Measurements from ENCODE around the gene UBR2.
A peak's percentile ranks its signal among the peaks of the same experiment; 100 is the strongest.
"Not testable (repeated sequence)": the region's sequence is repeated elsewhere in the genome, so short reads cannot be mapped to it uniquely, and the experiment has no call there.

UBR2 gene

DNA sequence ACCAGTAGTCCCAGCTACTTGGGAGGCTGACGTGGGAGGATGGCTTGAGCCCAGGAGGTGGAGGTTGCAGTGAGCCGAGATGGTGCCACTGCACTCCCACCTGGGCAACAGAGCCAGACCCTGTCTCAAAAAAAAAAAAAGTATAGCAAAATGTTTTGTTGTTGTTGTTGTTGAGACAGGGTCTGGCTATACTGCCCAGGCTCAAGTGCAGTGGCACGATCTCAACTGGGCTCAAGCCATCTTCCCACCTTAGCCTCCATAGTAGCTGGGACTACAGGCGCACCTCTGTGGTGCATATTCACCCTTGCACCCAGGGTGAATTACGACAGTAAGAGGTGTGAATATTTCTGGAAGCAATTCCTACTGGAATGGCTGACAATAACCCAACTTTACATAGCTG lies 11.4 kb upstream of the UBR2 start:
- H3K4me3 ChIP-seq (replicated peaks in 1 of 2; ENCODE audit: low read depth in 2 of 2, low read length in 2 of 2): no peak overlapping the region
- DNase-seq (ENCODE audit: low read depth in 2 of 2): no peak
- TF ChIP-seq, protein P1, sequence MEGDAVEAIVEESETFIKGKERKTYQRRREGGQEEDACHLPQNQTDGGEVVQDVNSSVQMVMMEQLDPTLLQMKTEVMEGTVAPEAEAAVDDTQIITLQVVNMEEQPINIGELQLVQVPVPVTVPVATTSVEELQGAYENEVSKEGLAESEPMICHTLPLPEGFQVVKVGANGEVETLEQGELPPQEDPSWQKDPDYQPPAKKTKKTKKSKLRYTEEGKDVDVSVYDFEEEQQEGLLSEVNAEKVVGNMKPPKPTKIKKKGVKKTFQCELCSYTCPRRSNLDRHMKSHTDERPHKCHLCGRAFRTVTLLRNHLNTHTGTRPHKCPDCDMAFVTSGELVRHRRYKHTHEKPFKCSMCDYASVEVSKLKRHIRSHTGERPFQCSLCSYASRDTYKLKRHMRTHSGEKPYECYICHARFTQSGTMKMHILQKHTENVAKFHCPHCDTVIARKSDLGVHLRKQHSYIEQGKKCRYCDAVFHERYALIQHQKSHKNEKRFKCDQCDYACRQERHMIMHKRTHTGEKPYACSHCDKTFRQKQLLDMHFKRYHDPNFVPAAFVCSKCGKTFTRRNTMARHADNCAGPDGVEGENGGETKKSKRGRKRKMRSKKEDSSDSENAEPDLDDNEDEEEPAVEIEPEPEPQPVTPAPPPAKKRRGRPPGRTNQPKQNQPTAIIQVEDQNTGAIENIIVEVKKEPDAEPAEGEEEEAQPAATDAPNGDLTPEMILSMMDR (IDR thresholded peaks at IDR 0.05; ENCODE audit: low read depth, low read length): no peak

DNA sequence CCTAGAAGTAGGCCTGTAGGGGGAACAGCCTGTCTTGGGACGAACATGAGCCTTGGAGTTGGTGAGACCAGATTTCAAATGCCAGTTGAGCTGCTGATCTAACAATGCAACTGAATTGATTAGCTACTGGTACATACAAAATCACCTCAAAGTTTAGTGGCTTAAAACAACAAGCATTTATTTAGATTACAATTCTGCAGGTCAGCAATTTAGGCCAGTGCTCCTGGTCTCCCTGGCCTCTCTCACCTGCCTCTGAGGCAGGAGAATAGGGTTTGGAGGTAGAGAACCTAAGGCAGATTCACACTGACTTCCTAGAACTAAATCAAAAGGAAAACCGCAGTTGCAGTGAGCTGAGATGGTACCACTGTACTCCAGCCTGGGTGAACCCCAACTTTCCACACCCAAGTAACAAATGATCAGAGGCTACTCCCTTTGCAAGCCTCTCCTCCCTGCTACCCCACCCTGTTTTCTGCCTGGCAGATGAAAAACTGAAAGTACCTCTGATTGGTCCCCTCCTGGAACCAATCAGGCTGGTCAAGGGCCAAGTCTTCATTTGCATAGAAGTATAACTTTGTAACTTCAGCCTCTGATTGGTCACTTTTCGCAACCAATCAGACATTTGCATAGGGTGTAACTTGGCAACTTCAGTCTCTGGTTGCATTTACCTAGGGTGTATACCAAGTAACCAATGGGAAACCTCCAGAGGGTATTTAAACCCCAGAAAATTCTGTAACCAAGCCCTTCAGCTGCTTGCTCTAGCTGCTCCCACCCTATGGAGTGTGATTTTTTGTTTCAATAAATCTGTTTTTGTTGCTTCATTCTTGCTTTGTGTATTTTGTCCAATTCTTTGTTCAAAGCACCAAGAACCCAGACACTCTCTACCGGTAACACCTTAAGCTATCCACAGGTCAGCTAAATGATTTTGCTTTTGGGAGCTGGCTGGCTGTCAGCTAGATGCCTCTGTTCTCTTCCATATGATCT lies 8.1 kb upstream of the UBR2 start:
- H3K4me3 ChIP-seq (replicated peaks in 1 of 2; ENCODE audit: low read depth in 2 of 2, low read length in 2 of 2): no peak overlapping the region
- DNase-seq (ENCODE audit: low read depth in 2 of 2): peak in 1 of 2 donors; percentile 35
- TF ChIP-seq, protein P1 (IDR thresholded peaks at IDR 0.05; ENCODE audit: low read depth, low read length): no peak

DNA sequence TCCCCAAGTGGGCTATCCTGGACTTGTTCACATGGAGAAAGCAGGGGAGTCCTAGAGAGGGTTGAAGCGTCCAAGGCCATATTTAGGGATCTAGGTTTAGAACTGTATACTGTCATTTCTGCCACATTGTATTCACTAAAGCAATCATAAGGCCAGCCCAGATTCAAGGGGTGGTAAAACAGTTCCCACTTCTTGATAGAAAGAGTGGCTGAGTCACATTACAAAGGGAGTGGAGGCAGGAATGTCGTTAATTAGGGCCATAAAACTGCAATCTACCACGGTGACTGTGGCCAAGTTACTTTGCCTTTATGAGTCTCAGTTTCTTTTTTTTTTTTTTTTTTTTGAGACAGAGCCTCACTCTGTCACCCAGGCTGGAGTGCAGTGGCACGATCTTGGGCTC lies 7.4 kb upstream of the UBR2 start:
- no peak for DNase-seq (ENCODE audit: low read depth in 2 of 2)
- H3K4me3 ChIP-seq (replicated peaks in 1 of 2; ENCODE audit: low read depth in 2 of 2, low read length in 2 of 2): no peak overlapping the region
- TF ChIP-seq, protein P1 (IDR thresholded peaks at IDR 0.05; ENCODE audit: low read depth, low read length): no peak

DNA sequence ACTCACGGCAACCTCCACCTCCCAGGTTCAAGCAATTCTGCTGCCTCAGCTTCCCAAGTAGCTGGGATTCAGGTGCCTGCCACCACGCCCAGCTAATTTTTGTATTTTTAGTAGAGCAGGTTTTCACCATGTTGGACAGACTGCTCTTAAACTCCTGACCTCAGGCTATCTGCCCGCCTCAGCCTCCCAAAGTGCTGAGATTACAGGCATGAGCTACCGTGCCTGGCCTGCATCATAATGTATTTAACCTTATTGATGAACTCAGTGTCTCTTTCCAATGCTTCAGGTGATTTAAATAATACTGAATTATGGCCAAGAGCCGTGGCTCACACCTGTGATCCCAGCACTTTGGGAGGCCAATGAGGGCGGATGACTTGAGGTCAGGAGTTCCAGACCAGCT lies 4.6 kb upstream of the UBR2 start:
- not testable (repeated sequence) for DNase-seq (ENCODE audit: low read depth in 2 of 2); H3K4me3 ChIP-seq (replicated peaks in 1 of 2; ENCODE audit: low read depth in 2 of 2, low read length in 2 of 2)

DNA sequence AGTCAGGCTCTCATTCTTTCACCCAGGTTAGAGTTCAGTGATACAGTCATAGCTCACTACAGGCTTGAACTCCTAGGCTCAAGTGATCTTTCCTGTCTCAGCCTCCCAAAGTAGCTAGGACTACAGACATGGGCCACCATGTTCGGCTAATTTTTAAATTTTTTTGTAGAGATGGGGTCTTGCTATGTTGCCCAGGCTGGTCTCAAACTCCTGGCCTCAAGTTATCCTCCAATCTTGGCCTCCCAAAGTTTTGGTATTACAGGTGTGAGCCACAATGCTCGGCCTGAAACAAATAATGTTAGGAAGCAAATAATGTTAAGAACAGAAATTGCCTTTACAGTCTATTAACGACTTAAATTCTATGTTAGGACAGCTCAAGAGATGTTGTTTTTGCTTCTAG lies 1.8 kb upstream of the UBR2 start:
- no peak overlapping the region for H3K4me3 ChIP-seq (replicated peaks in 1 of 2; ENCODE audit: low read depth in 2 of 2, low read length in 2 of 2)
- TF ChIP-seq, protein P1 (IDR thresholded peaks at IDR 0.05; ENCODE audit: low read depth, low read length): no peak
- DNase-seq (ENCODE audit: low read depth in 2 of 2): no peak

DNA sequence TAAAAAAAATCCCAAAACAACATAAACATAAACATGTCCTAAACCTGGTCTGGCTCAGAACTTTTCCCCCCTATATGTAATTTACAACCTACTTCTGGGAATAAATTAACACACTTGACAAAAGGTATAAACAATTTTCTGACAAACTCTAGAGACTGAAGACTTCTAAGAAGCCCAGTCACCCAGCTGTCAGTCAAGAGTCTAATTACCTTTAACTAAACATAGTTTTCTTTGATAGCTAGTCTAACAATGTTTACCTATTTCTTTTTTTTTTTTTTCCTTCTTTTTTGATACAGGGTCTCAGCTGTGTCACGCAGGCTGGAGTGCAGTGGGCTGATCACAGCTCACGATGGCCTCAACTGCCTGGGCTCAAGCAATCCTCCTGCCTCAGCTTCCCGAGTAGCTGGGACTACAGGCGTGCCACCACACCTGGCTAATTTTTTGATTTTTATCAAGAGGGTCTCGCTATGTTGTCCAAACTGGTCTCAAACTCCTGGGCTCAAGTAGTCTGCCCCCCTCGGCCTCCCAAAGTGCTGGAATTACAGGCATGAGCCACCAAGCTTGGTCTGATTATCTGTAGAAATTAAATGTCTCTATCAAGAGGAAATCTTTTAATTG lies 932 bp upstream of the UBR2 start:
- H3K4me3 ChIP-seq (replicated peaks in 1 of 2; ENCODE audit: low read depth in 2 of 2, low read length in 2 of 2): no peak overlapping the region
- DNase-seq (ENCODE audit: low read depth in 2 of 2): no peak
- TF ChIP-seq, protein P1 (IDR thresholded peaks at IDR 0.05; ENCODE audit: low read depth, low read length): no peak

DNA sequence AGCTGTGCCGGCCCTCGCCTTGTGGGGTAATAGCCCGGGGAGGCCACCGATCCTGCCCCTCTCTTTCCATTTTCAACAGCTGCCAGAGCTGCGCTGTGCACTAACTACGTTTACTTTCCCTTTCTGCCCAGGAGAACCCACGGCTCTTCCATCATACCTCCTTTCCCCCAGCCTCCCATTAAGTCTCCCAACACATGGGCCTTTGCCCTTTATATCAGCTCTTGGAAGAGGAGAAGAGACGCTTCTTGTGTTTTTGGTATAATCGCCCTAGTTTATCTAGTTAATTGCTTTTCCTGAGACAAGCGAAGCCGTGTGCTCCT lies 637 bp downstream of the UBR2 start:
- peak overlapping the region; percentile 90 to 99 for H3K4me3 ChIP-seq (replicated peaks in 1 of 2; ENCODE audit: low read depth in 2 of 2, low read length in 2 of 2)
- no peak for DNase-seq (ENCODE audit: low read depth in 2 of 2)
- TF ChIP-seq, protein P1 (IDR thresholded peaks at IDR 0.05; ENCODE audit: low read depth, low read length): no peak

Measured in cardiac fibroblast (primary cell).